HG03558 (cell line): ENCODE measurements around the gene BLTP3A.

Source experiments
- ATAC-seq: cut with Tn5 transposase; IDR thresholded peaks from one replicate; pipeline ENCODE4 v1.9.1; 2021; ENCODE audit warnings: moderate number of reproducible peaks; ENCODE audit not compliant: unreplicated experiment; ENCODE audit errors: extremely low read depth

BLTP3A gene

GRCh38 chr6:34819571-34820480, 27.9 kb downstream of the BLTP3A start:
- no peak for ATAC-seq

GRCh38 chr6:34829137-34829536, 37.3 kb downstream of the BLTP3A start:
- ATAC-seq, result no peak

GRCh38 chr6:34832942-34833341, 41.1 kb downstream of the BLTP3A start:
- no peak for ATAC-seq

- ATAC-seq, result no peak
Measured at GRCh38 chr6:34834789-34835518, 43.1 kb downstream of the BLTP3A start.

- no peak for ATAC-seq
Measured at GRCh38 chr6:34836008-34836407, 44.1 kb downstream of the BLTP3A start.

GRCh38 chr6:34836451-34836850, 44.6 kb downstream of the BLTP3A start:
- ATAC-seq, result no peak

GRCh38 chr6:34837528-34837927, 45.6 kb downstream of the BLTP3A start:
- no peak for ATAC-seq

GRCh38 chr6:34839666-34840352, 47.9 kb downstream of the BLTP3A start:
- ATAC-seq, result no peak
